HUES64 (cell line): Measurements from ENCODE around the gene RFX1.
"Not testable (repeated sequence)": the region's sequence is repeated elsewhere in the genome, so short reads cannot be mapped to it uniquely, and the experiment has no call there.

ENCODE experiments used
- H3K27ac ChIP-seq: 2 replicates; pipeline ENCODE4 v1.7.0; 2013; ENCODE audit warnings: low read depth, low read length, inconsistent platforms
- H3K27me3 ChIP-seq: 2 replicates; pipeline ENCODE4 v1.6.1; 2013; ENCODE audit warnings: mild to moderate bottlenecking, low read length; ENCODE audit not compliant: insufficient read depth
- H3K36me3 ChIP-seq: 2 replicates; pipeline ENCODE4 v1.6.1; 2013; ENCODE audit warnings: mild to moderate bottlenecking, low read length; ENCODE audit not compliant: insufficient read depth
- H3K4me1 ChIP-seq: 2 replicates; pipeline ENCODE4 v1.6.1; 2013; ENCODE audit warnings: mild to moderate bottlenecking, low read length, moderate library complexity; ENCODE audit not compliant: insufficient read depth
- H3K4me3 ChIP-seq: 2 replicates; pipeline ENCODE4 v1.5.1; 2013; ENCODE audit warnings: mild to moderate bottlenecking, low read length, moderate library complexity
- H3K9ac ChIP-seq: 2 replicates; pipeline ENCODE4 v1.6.1; 2013; ENCODE audit warnings: mild to moderate bottlenecking, low read depth, low read length
- H3K9me3 ChIP-seq: 2 replicates; pipeline ENCODE4 v1.6.1; 2013; ENCODE audit warnings: low read depth, low read length; ENCODE audit not compliant: insufficient read depth
- WGBS: fragments of 150-250, 120-280 bp; methylation state at CpG from one replicate; pipeline ENCODE4 v1.1.7; 2013; ENCODE audit warnings: missing lambda C conversion rate; 5-methylcytosine and 5-hydroxymethylcytosine counted together

Gene RFX1

GRCh38 chr19:13926715-13927114, 79.4 kb downstream of the RFX1 start:
- no peaks in the 10 kb centered on the region for H3K9me3 ChIP-seq
- H3K9ac ChIP-seq, result no peak overlapping the region
- no peak overlapping the region for H3K27ac ChIP-seq
- H3K4me3 ChIP-seq, result no peak overlapping the region
- peaks cover 48% of the 10 kb centered on the region for H3K36me3 ChIP-seq
- no peaks in the 10 kb centered on the region for H3K4me1 ChIP-seq
- no peaks in the 10 kb centered on the region for H3K27me3 ChIP-seq
- 97% methylated on average over 8 of the region's 8 CpGs for WGBS

DNA sequence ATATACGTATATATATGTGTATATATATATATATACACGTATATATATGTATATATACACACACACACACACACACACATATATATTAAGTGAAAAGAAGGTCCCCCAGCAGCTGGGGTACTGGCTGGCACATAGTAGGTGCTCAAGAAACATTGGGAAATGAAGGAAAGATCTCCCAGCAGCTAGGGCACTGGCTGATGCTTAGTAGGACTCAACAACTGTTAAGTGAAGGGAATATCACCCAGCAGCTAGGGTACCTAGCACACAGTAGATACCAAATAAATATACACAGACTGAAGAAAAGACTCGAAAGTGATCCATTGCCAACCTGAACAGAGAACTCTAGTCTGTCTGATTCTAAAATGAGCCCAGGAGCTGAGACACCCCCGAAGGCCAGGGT, 80.1 kb downstream of the RFX1 start:
- Histone ChIP-seq H3K4me1 (no peaks in the 10 kb centered on the region), H3K36me3 (peaks cover 55% of the 10 kb centered on the region), H3K27ac (no peak overlapping the region), H3K27me3 (no peaks in the 10 kb centered on the region), H3K9ac (no peak overlapping the region), H3K9me3 (peaks cover 3% of the 10 kb centered on the region), H3K4me3 (no peak overlapping the region)
- 94% methylated on average over 2 of the region's 4 CpGs for WGBS

DNA sequence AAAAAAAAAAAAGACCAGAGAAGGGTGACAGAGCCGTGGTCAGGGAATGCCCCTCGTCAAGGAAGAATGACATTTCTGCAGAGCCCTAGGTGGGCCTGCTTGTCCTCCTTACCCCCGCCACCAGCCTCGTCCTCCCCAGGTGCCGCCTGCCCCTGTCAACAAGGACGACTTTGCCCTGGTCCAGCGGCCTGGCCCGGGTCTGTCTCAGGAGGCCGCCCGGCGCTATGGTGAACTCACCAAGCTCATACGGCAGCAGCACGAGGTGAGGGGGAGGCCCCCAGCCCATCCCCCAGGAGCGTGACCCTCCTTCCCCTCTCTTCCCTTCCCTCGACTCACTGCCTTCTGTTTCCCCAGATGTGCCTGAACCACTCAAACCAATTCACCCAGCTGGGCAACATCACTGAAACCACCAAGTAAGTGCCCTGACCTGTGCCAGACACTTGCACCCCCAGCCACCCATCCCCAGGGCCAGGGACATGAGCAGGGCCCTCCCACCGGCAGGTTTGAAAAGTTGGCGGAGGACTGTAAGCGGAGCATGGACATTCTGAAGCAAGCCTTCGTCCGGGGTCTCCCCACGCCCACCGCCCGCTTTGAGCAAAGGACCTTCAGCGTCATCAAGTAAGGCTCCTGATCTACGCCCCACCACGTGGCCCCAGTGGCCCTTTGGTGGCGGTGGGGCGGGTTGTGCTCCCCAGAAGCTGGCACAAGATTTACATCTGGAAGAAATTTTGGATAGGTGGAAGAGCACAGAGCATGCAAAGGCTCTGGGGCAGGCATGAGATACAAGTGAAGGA, 82.7 kb downstream of the RFX1 start:
- Histone ChIP-seq H3K9ac (no peak overlapping the region), H3K36me3 (peaks cover 76% of the 10 kb centered on the region), H3K27ac (no peak overlapping the region), H3K4me1 (no peaks in the 10 kb centered on the region), H3K9me3 (peaks cover 8% of the 10 kb centered on the region), H3K27me3 (no peaks in the 10 kb centered on the region), H3K4me3 (no peak overlapping the region)
- WGBS, result 96% methylated on average over 28 of the region's 28 CpGs

GRCh38 chr19:13922118-13922517, 84.0 kb downstream of the RFX1 start:
- H3K4me1 ChIP-seq, H3K9me3 ChIP-seq, H3K9ac ChIP-seq, H3K27ac ChIP-seq, H3K27me3 ChIP-seq, H3K4me3 ChIP-seq: not testable (repeated sequence)
- WGBS, result 94% methylated on average over 6 of the region's 6 CpGs
- peaks cover 73% of the 10 kb centered on the region for H3K36me3 ChIP-seq

GRCh38 chr19:13920940-13921747, 85.0 kb downstream of the RFX1 start:
- Histone ChIP-seq H3K36me3 (peaks cover 71% of the 10 kb centered on the region), H3K4me1 (no peaks in the 10 kb centered on the region)

DNA sequence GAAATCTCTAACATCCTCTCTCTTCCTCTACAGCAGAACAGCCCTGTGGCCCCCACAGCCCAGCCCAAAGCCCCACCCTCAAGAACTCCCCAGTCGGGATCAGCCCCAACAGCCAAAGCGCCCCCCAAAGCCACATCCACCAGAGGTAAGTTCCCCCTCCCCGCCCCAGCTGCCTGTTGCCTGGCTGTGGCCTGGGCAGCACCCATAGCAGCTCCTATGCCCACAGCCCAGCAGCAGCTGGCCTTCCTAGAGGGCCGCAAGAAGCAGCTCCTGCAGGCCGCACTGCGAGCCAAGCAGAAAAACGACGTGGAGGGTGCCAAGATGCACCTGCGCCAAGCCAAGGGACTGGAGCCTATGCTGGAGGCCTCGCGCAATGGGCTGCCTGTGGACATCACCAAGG, 85.6 kb downstream of the RFX1 start:
- H3K4me3 ChIP-seq, result no peak overlapping the region
- H3K9me3 ChIP-seq, result peaks cover 8% of the 10 kb centered on the region
- no peak overlapping the region for H3K27ac ChIP-seq
- no peaks in the 10 kb centered on the region for H3K4me1 ChIP-seq
- H3K9ac ChIP-seq, result no peak overlapping the region
- H3K27me3 ChIP-seq, result no peaks in the 10 kb centered on the region
- peaks cover 75% of the 10 kb centered on the region for H3K36me3 ChIP-seq
- 95% methylated on average over 11 of the region's 11 CpGs for WGBS

More at GRCh38 chr19:13920940-13921747, 85.0 kb downstream of the RFX1 start:
- H3K4me3 ChIP-seq, result no peak overlapping the region
- no peak overlapping the region for H3K27ac ChIP-seq
- H3K9ac ChIP-seq, result no peak overlapping the region
- peaks cover 8% of the 10 kb centered on the region for H3K9me3 ChIP-seq
- H3K27me3 ChIP-seq, result no peaks in the 10 kb centered on the region
- WGBS, result 90% methylated on average over 2 of the region's 2 CpGs

DNA sequence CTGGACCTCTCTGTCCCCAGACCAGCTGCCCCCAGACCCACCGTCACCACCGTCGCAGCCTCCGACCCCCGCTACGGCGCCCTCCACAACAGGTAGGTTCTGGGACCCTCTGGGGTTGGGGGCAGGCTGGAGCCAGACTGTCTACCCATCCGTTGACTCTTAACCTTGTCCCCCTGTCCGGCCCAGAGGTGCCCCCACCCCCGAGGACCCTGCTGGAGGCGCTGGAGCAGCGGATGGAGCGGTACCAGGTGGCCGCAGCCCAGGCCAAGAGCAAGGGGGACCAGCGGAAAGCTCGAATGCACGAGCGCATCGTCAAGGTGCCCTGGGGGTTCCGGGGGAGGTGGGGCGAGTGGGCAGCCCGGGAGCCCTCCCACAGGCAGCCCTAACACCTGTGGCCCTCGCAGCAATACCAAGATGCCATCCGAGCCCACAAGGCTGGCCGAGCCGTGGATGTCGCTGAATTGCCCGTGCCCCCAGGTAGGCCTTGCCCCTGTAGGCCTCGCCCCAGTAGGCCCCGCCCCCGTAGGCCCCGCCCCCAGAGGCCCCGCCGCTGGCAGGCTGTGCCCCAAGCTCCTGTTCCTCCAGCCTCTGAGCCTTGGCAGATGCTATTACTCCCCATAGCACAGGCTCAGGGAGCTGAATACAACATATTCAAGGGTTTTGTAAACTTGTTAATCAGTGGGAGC, 87.3 kb downstream of the RFX1 start:
- Histone ChIP-seq H3K9ac (no peak overlapping the region), H3K27me3 (no peaks in the 10 kb centered on the region), H3K36me3 (peaks cover 76% of the 10 kb centered on the region), H3K4me3 (no peak overlapping the region), H3K9me3 (peaks cover 8% of the 10 kb centered on the region), H3K4me1 (no peaks in the 10 kb centered on the region), H3K27ac (no peak overlapping the region)
- WGBS, result 93% methylated on average over 34 of the region's 34 CpGs

DNA sequence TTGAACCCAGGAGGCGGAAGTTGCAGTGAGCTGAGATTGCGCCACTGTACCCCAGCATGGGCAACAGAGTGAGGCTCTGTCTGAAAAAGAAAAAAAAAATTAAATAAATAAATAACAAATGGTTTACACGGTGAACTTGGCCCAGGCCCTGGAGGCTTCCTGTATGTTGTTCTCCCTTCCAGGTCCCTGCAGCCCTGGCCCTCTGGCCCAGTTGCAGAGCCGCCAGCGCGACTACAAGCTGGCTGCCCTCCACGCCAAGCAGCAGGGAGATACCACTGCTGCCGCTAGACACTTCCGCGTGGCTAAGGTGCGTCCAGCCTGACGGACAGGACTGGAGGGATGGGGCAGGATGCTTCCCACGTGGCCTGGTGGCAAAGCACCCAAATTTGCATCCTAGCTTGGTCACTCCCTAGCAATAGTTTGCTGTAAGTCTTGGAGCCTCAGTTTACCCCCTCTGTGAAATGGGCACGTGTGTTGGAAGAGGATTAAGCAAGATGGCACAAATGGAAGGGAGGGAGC, 88.2 kb downstream of the RFX1 start:
- Histone ChIP-seq H3K36me3 (peaks cover 77% of the 10 kb centered on the region), H3K4me3 (no peak overlapping the region), H3K27ac (no peak overlapping the region), H3K9ac (no peak overlapping the region), H3K4me1 (no peaks in the 10 kb centered on the region), H3K9me3 (peaks cover 8% of the 10 kb centered on the region), H3K27me3 (no peaks in the 10 kb centered on the region)
- 95% methylated on average over 14 of the region's 14 CpGs for WGBS

GRCh38 chr19:13914777-13915176, 91.3 kb downstream of the RFX1 start:
- no peak overlapping the region for H3K4me3 ChIP-seq
- no peaks in the 10 kb centered on the region for H3K9me3 ChIP-seq
- no peak overlapping the region for H3K9ac ChIP-seq
- H3K36me3 ChIP-seq, result peaks cover 67% of the 10 kb centered on the region
- 90% methylated on average over 3 of the region's 3 CpGs for WGBS
- H3K4me1 ChIP-seq, result no peaks in the 10 kb centered on the region
- no peak overlapping the region for H3K27ac ChIP-seq
- H3K27me3 ChIP-seq, result no peaks in the 10 kb centered on the region

GRCh38 chr19:13913352-13913751, 92.8 kb downstream of the RFX1 start:
- H3K9ac ChIP-seq, result no peak overlapping the region
- H3K4me3 ChIP-seq, result no peak overlapping the region
- peaks cover 59% of the 10 kb centered on the region for H3K36me3 ChIP-seq
- no peak overlapping the region for H3K27ac ChIP-seq
- WGBS, result 97% methylated on average over 17 of the region's 17 CpGs
- H3K9me3 ChIP-seq, result no peaks in the 10 kb centered on the region
- H3K4me1 ChIP-seq, result no peaks in the 10 kb centered on the region
- H3K27me3 ChIP-seq, result no peaks in the 10 kb centered on the region
